Measurements from ENCODE around the gene CLDN1. TPM values are rescaled to one million over a fixed set of nuclear protein-coding genes. Genes with fewer than 3 reads are reported as not detected.

Gene CLDN1
- total and polyA plus RNA-seq, 2 donors (not counting 1 experiment from before 2014, with no cell fraction given): not detected

DNA sequence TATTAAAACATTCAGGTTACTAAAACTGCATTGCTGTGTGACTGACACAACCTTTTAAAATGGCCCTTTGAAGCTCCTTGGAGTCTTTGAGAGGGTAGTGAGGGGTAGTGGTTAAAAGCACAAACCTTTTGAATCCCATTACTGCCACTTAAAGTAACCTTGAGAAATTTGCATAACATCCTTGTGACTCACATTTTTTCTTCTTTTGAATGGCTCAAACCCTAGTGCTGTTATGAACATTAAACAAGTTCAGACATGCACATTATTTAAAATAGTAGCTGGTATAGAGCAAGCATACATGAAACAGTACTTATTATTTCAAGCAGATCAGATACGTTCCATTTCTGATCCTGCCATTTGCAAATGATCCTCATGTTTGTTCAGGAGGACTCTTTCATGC, 3.7 kb upstream of the CLDN1 start:
- H3K9me3 Mint-ChIP-seq (ENCODE audit: insufficient read depth): no peaks in the 10 kb centered on the region
- no peak overlapping the region for H3K9ac ChIP-seq (ENCODE audit: low read length)
- H3K4me3 Mint-ChIP-seq: no peak overlapping the region
- DNase-seq (no peak), ATAC-seq (ENCODE audit: low read depth) (no peak)
- no peak overlapping the region for H3K4me3 ChIP-seq (ENCODE audit: control extremely low read depth in 1 of 5, extremely low read depth in 1 of 5, insufficient read depth in 1 of 5, low read depth in 2 of 5, low read length in 4 of 5)
- no peaks in the 10 kb centered on the region for H4K20me1 ChIP-seq (ENCODE audit: control insufficient read depth, insufficient read depth, low read length, poor library complexity, severe bottlenecking)
- peaks cover 16% of the 10 kb centered on the region for H3K4me1 Mint-ChIP-seq
- H3K27ac Mint-ChIP-seq: no peak overlapping the region
- no peak overlapping the region for H3K4me2 ChIP-seq (replicated peaks; ENCODE audit: low read depth, low read length, poor library complexity, severe bottlenecking)
- intact Hi-C loops (cut with micrococcal nuclease): no loop called here
- no peaks in the 10 kb centered on the region for H3K36me3 ChIP-seq (replicated peaks in 1 of 2; ENCODE audit: control extremely low read depth in 1 of 2, control insufficient read depth in 1 of 2, extremely low read depth in 1 of 2, insufficient read depth in 2 of 2, low read length in 1 of 2)
- no peaks in the 10 kb centered on the region for H3K79me2 ChIP-seq (ENCODE audit: control insufficient read depth, insufficient read depth, low read length)
- H3K27me3 ChIP-seq (replicated peaks in 1 of 4; ENCODE audit: control extremely low read depth in 1 of 4, control insufficient read depth in 3 of 4, insufficient read depth in 4 of 4, low read length in 3 of 4): peaks cover 0 to 22% (median 14%) of the 10 kb centered on the region in 4 experiments
- ChIA-PET CTCF (no interaction called here), POLR2A (no interaction called here)
- TF ChIP-seq EZH2 (IDR thresholded peaks at IDR 0.05; ENCODE audit: borderline replicate concordance, insufficient read depth, low read depth, low read length, poor library complexity, severe bottlenecking) (no peak), CTCF (IDR thresholded peaks at IDR 0.05) (no peak)
- 100% methylated on average over 1 of the region's 1 CpG for WGBS (ENCODE audit: insufficient coverage)
- H3K27ac ChIP-seq (ENCODE audit: low read length in 2 of 2): no peak overlapping the region
- H3K4me1 ChIP-seq (ENCODE audit: control insufficient read depth in 2 of 2, insufficient read depth in 2 of 2, low read length in 2 of 2): peaks cover 4 to 12% of the 10 kb centered on the region in 2 donors
- peaks cover 53% of the 10 kb centered on the region for H3K27me3 Mint-ChIP-seq
- H2AFZ ChIP-seq (ENCODE audit: insufficient read depth, low read depth, low read length, poor library complexity, severe bottlenecking): no peak overlapping the region
- H3K9me3 ChIP-seq (ENCODE audit: control extremely low read depth in 1 of 3, control insufficient read depth in 2 of 3, insufficient read depth in 1 of 3, low read length in 2 of 3): peaks cover 0 to 2% (median 0%) of the 10 kb centered on the region in 3 donors

GRCh38 chr3:190323246-190323626, 990 bp upstream of the CLDN1 start:
- Histone ChIP-seq H3K27ac (ENCODE audit: low read length in 2 of 2) (no peak overlapping the region), H3K4me3 (ENCODE audit: control extremely low read depth in 1 of 5, extremely low read depth in 1 of 5, insufficient read depth in 1 of 5, low read depth in 2 of 5, low read length in 4 of 5) (no peak overlapping the region), H2AFZ (ENCODE audit: insufficient read depth, low read depth, low read length, poor library complexity, severe bottlenecking) (no peak overlapping the region), H3K36me3 (replicated peaks in 1 of 2; ENCODE audit: control extremely low read depth in 1 of 2, control insufficient read depth in 1 of 2, extremely low read depth in 1 of 2, insufficient read depth in 2 of 2, low read length in 1 of 2) (no peaks in the 10 kb centered on the region), H3K9me3 (ENCODE audit: control extremely low read depth in 1 of 3, control insufficient read depth in 2 of 3, insufficient read depth in 1 of 3, low read length in 2 of 3) (peaks cover 0 to 2% (median 0%) of the 10 kb centered on the region in 3 donors), H3K27me3 (replicated peaks in 1 of 4; ENCODE audit: control extremely low read depth in 1 of 4, control insufficient read depth in 3 of 4, insufficient read depth in 4 of 4, low read length in 3 of 4) (peaks cover 0 to 22% (median 14%) of the 10 kb centered on the region in 4 experiments), H3K4me1 (ENCODE audit: control insufficient read depth in 2 of 2, insufficient read depth in 2 of 2, low read length in 2 of 2) (peaks cover 4 to 12% of the 10 kb centered on the region in 2 donors), H3K79me2 (ENCODE audit: control insufficient read depth, insufficient read depth, low read length) (no peaks in the 10 kb centered on the region), H3K9ac (ENCODE audit: low read length) (no peak overlapping the region), H4K20me1 (ENCODE audit: control insufficient read depth, insufficient read depth, low read length, poor library complexity, severe bottlenecking) (no peaks in the 10 kb centered on the region), H3K4me2 (replicated peaks; ENCODE audit: low read depth, low read length, poor library complexity, severe bottlenecking) (no peak overlapping the region)
- DNase-seq (no peak), ATAC-seq (ENCODE audit: low read depth) (no peak)
- Mint-ChIP-seq H3K27me3 (peaks cover 53% of the 10 kb centered on the region), H3K4me1 (peaks cover 16% of the 10 kb centered on the region), H3K4me3 (peak overlapping the region; percentile 36), H3K9me3 (ENCODE audit: insufficient read depth) (no peaks in the 10 kb centered on the region), H3K27ac (no peak overlapping the region)
- intact Hi-C loops (cut with micrococcal nuclease): no loop called here
- WGBS (ENCODE audit: insufficient coverage): 6% methylated on average over 5 of the region's 8 CpGs
- ChIA-PET CTCF (interaction anchor here (1.7 kb wide), 1 partner anchor 14 kb away, joined by 3 read pairs; no protein-coding TSS in a partner anchor), POLR2A (no interaction called here)
- no peak for TF ChIP-seq EZH2 (IDR thresholded peaks at IDR 0.05; ENCODE audit: borderline replicate concordance, insufficient read depth, low read depth, low read length, poor library complexity, severe bottlenecking)
